HepG2 (cell line): Measurements from ENCODE around the gene GNAT2. TPM values are rescaled to one million over a fixed set of nuclear protein-coding genes. Genes with fewer than 3 reads are reported as not detected.

Experiments used
- FOXO1 ChIP-seq: sonication (generic); formaldehyde crosslinking; IDR thresholded peaks from 2 replicates; pipeline ENCODE4 v1.4.0; 2020; ENCODE audit warnings: missing genetic modification reagents
- GMEB2 ChIP-seq: IDR thresholded peaks from 2 replicates; pipeline ENCODE4 v1.6.1; 2016; ENCODE audit warnings: missing biosample characterization, missing genetic modification reagents, low read depth
- GTF3A ChIP-seq: sonication (generic); formaldehyde crosslinking; conservative IDR thresholded peaks from 2 replicates; pipeline ENCODE4 v1.4.0; 2020; ENCODE audit warnings: mild to moderate bottlenecking, missing genetic modification reagents
- HDAC2 ChIP-seq: sonication (generic); formaldehyde crosslinking; IDR thresholded peaks from 2 replicates; pipeline ENCODE4 v1.4.0; 2020; ENCODE audit warnings: missing genetic modification reagents
- HNRNPL ChIP-seq: fragments of 200-400 bp; formaldehyde crosslinking; IDR thresholded peaks from 2 replicates; pipeline ENCODE4 v1.6.1; 2017; ENCODE audit warnings: mild to moderate bottlenecking, low read depth, low read length
- KLF6 ChIP-seq: IDR thresholded peaks from 2 replicates; pipeline ENCODE4 v1.8.0; 2016; ENCODE audit warnings: missing biosample characterization, missing genetic modification reagents
- NONO ChIP-seq, 2 experiments: fragments of 450-650 bp in 1 of 2; sonication (generic) in 1 of 2; formaldehyde crosslinking in 1 of 2; IDR thresholded peaks in 1 of 2; conservative IDR thresholded peaks in 1 of 2; 2 replicates each; pipeline versions ENCODE4 v1.6.1 to v1.8.0; 2017 to 2022; ENCODE audit warnings: mild to moderate bottlenecking in 1 of 2, missing genetic modification reagents in 1 of 2, moderate library complexity in 1 of 2
- NR2F1 ChIP-seq, 2 experiments: fragments of 450-650 bp in 1 of 2; formaldehyde crosslinking in 1 of 2; IDR thresholded peaks; 2 replicates each; pipeline versions ENCODE4 v1.5.0 to v1.6.1; 2016 to 2020; ENCODE audit warnings: mild to moderate bottlenecking in 1 of 2, missing compliant biosample characterization in 1 of 2, missing genetic modification reagents in 1 of 2, moderate library complexity in 1 of 2
- PBX2 ChIP-seq: IDR thresholded peaks from 2 replicates; pipeline ENCODE4 v1.6.1; 2016; ENCODE audit warnings: control low read depth
- POLR2A ChIP-seq, 2 experiments: IDR thresholded peaks; 2 replicates each; pipeline ENCODE4 v1.6.1; 2011; ENCODE audit warnings: low read depth in 2 of 2, low read length in 2 of 2, mild to moderate bottlenecking in 1 of 2, moderate library complexity in 1 of 2; ENCODE audit not compliant: insufficient read depth in 1 of 2
- RBFOX2 ChIP-seq: fragments of 200-400 bp; formaldehyde crosslinking; IDR thresholded peaks from 2 replicates; pipeline ENCODE4 v1.6.1; 2017; ENCODE audit warnings: low read depth, mild to moderate bottlenecking, low read length
- SAP130 ChIP-seq: IDR thresholded peaks from 2 replicates; pipeline ENCODE4 v1.6.1; 2016; ENCODE audit warnings: low read depth
- TFDP2 ChIP-seq: sonication (generic); formaldehyde crosslinking; IDR thresholded peaks from 2 replicates; pipeline ENCODE4 v1.4.0; 2020; ENCODE audit warnings: missing genetic modification reagents
- THAP11 ChIP-seq: IDR thresholded peaks from 2 replicates; pipeline ENCODE4 v1.6.1; 2016; ENCODE audit warnings: missing biosample characterization, missing genetic modification reagents
- ZBTB37 ChIP-seq: sonication (generic); formaldehyde crosslinking; IDR thresholded peaks from 2 replicates; pipeline ENCODE4 v1.4.0; 2020; ENCODE audit warnings: mild to moderate bottlenecking, missing genetic modification reagents
- ZFY ChIP-seq: sonication (generic); formaldehyde crosslinking; IDR thresholded peaks from 2 replicates; pipeline ENCODE4 v1.4.0; 2020; ENCODE audit warnings: missing genetic modification reagents
- ZNF430 ChIP-seq: sonication (generic); formaldehyde crosslinking; IDR thresholded peaks from 2 replicates; pipeline ENCODE4 v1.9.0; 2021; ENCODE audit warnings: mild to moderate bottlenecking, missing genetic modification reagents
- ZNF607 ChIP-seq: sonication (generic); formaldehyde crosslinking; IDR thresholded peaks from 2 replicates; pipeline ENCODE4 v1.5.1; 2020; ENCODE audit warnings: missing genetic modification reagents, mild to moderate bottlenecking, borderline replicate concordance
- ZNF709 ChIP-seq: sonication (generic); formaldehyde crosslinking; IDR thresholded peaks from 2 replicates; pipeline ENCODE4 v1.5.0; 2020; ENCODE audit warnings: mild to moderate bottlenecking, missing genetic modification reagents
- ZNF713 ChIP-seq: sonication (generic); formaldehyde crosslinking; IDR thresholded peaks from 2 replicates; pipeline ENCODE4 v1.4.0; 2020; ENCODE audit warnings: mild to moderate bottlenecking, missing genetic modification reagents
- ZNF841 ChIP-seq: sonication (generic); formaldehyde crosslinking; IDR thresholded peaks from 2 replicates; pipeline ENCODE4 v1.8.1; 2023; ENCODE audit warnings: missing genetic modification reagents, borderline replicate concordance
- ZSCAN22 ChIP-seq: sonication (generic); formaldehyde crosslinking; IDR thresholded peaks from 2 replicates; pipeline ENCODE4 v1.4.0; 2020; ENCODE audit warnings: mild to moderate bottlenecking, missing genetic modification reagents
- ZSCAN31 ChIP-seq: sonication (generic); formaldehyde crosslinking; IDR thresholded peaks from 2 replicates; pipeline ENCODE4 v1.5.0; 2020; ENCODE audit warnings: low read depth, mild to moderate bottlenecking, missing genetic modification reagents
- ZZZ3 ChIP-seq: sonication (generic); formaldehyde crosslinking; IDR thresholded peaks from 2 replicates; pipeline ENCODE4 v1.4.0; 2020; ENCODE audit warnings: missing genetic modification reagents, mild to moderate bottlenecking, borderline replicate concordance
- polyA plus RNA-seq, 8 experiments: library from polyadenylated mRNA; depleted of rRNA in 3 of 8; stranded (reverse) in 7 of 8; unstranded in 1 of 8; fragments of >200 nt; fragmentation: Illumina TruSeq in 4 of 8; extraction: Trizol in 4 of 8; gene quantifications; 2 replicates each; pipeline versions ENCODE4 v1.2.1 to v1.2.3, GENCODE V29; 2011 to 2016; ENCODE audit warnings: low read depth in 4 of 8, missing spikeins in 1 of 8, mixed read lengths in 1 of 8; ENCODE audit not compliant: insufficient read depth in 1 of 8
- total RNA-seq, 5 experiments: library from RNA; depleted of rRNA; stranded (reverse); fragments of >200 nt; fragmentation: Illumina TruSeq; extraction: Trizol; gene quantifications; 2 replicates each; pipeline ENCODE4 v1.2.3, GENCODE V29; 2016; ENCODE audit warnings: low read depth in 1 of 5

The GNAT2 gene
- total and polyA plus RNA-seq, 2 of the 13 experiments (the other 11 are each of a cell fraction or from before 2014, with no cell fraction given), result 0.08 to 0.20 TPM

- TF ChIP-seq RBFOX2, result peak; percentile 72
- TF ChIP-seq ZZZ3 (CRISPR knock-in tag), result peak; percentile 80; the same call in 1 of the 2 replicates
- TF ChIP-seq ZNF607, result peak; percentile 79
- no peak for TF ChIP-seq NR2F1 (CRISPR knock-in tag; IDR thresholded peaks at IDR 0.05)
- TF ChIP-seq NONO (IDR thresholded peaks at IDR 0.05), result no peak
- peak; percentile 87 for TF ChIP-seq NONO (CRISPR knock-in tag; conservative IDR thresholded peaks at IDR 0.05)
- no peak for TF ChIP-seq PBX2 (CRISPR knock-in tag)
- TF ChIP-seq THAP11, result peak; percentile 74
- TF ChIP-seq ZFY (CRISPR knock-in tag), result peak; percentile 79
- 0 out of 2 replicates have a peak, but pooled peaks have one; percentile 50 for TF ChIP-seq HNRNPL
- 0 out of 2 replicates have a peak, but pooled peaks have one; percentile 36 for TF ChIP-seq ZSCAN31 (CRISPR knock-in tag)
- peak; percentile 29; the same call in 1 of the 2 replicates for TF ChIP-seq HDAC2 (CRISPR knock-in tag)
- peak; percentile 93 for TF ChIP-seq ZNF430
- peak in 1 of 2 experiments; percentile 85; a peak in 2 of 4 replicates for TF ChIP-seq POLR2A (IDR thresholded peaks at IDR 0.05; ENCODE audit: insufficient read depth in 1 of 2, low read depth in 2 of 2, low read length in 2 of 2)
- peak; percentile 84 for TF ChIP-seq SAP130
- no peak for TF ChIP-seq ZNF713 (CRISPR knock-in tag)
- 0 out of 2 replicates have a peak, but pooled peaks have one; percentile 7 for TF ChIP-seq ZNF709 (CRISPR knock-in tag)
- peak; percentile 60; the same call in 1 of the 2 replicates for TF ChIP-seq ZSCAN22 (CRISPR knock-in tag)
- no peak for TF ChIP-seq ZBTB37
- peak; percentile 52 for TF ChIP-seq TFDP2 (CRISPR knock-in tag)
- peak; percentile 73; the same call in 1 of the 2 replicates for TF ChIP-seq GTF3A (CRISPR knock-in tag)
- TF ChIP-seq GMEB2 (CRISPR knock-in tag), result no peak
- peak; percentile 31; the same call in 1 of the 2 replicates for TF ChIP-seq KLF6 (CRISPR knock-in tag)
- TF ChIP-seq FOXO1 (CRISPR knock-in tag), result peak; percentile 41
- TF ChIP-seq ZNF841 (CRISPR knock-in tag), result no peak
These were observed 36.5 kb upstream of the GNAT2 start, which contains the start of gene GSTM4 (continued) for GRCh38 chr1:109655615-109656519.
